HG03097 (cell line): ENCODE results near the gene CAMK1G.

Experiments
- ATAC-seq: cut with Tn5 transposase; IDR thresholded peaks from one replicate; pipeline ENCODE4 v1.9.1; 2021; ENCODE audit not compliant: unreplicated experiment, low FRiP score

Gene CAMK1G

DNA sequence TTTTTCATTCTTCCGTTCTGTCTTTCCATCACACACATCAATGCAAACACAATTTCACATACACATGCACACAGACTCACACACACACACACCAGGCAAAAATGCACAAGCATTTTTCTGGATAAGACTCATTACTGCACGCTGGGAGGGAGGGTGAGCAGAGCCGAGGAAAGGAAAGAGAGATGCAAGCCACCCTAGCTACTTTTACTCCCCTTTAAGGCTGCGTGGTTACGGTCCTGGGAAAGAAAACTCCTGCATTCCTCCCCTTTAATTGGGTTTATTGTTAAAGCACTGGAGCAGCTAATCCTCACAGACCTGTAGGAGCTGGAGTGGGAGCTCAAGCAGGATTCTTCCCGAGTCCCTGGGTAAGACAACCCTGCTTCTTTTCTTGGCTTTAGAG, at the start of gene CAMK1G:
CAMK1G (plus strand) TSS at position 307 of the 400 bp plus-strand sequence. CDS start 11,270 bp downstream, outside the sequence.
- no peak for ATAC-seq

DNA sequence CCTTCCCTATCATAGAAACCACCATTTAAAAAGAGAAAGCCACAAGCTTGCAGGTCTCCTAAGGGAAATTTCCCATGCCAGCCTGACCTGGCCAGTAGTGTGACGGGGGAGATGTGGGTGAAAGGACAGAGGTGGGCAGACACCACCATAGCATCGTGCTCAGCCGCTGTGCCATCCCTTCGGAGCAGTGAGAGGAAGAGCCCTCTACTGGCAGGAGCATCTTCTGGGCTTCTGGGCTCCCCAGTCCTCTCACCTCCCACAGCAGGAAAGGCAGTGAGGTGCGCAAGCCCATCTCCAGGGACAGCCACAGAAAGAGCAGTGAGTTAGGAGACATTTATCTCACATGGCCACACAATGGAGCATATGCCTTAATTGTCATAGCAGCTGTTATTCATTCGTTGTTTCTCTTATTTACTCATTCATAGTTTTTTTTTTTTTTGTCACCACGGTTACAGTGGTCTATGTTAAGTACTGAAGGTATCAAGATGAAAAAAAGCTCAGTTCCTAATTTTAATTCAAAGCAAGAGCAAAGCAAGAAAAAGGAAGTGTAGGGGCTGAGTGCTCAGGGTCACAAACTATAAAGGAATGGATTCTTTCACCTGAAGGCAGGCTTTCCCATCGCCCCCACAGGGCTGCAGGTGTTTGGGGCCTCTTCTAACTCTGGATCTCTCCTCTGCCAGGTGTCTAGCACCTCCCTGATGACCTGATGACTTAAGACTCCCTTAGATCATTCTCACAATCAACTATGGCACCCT, 48.8 kb upstream of the CAMK1G start:
- no peak for ATAC-seq

DNA sequence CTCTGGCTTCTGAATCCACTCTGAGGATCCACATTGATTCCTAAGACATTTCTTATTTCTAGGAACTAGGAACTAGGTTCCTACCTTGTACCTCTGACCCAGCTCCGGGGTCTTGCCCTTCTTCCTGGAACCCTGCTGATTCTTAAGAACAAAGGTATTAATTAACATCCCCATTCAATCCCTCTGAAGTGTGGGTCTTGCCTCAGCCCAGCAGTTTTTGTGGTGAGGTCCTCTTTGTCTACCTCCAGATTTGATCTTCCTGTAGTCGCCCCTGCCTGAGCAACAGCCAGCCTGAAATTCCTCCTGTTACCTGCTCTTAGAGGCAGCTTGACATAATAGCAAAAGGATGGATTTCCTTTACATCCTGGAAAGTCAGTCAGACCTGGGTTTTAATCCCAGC, 46.7 kb upstream of the CAMK1G start:
- ATAC-seq = no peak

DNA sequence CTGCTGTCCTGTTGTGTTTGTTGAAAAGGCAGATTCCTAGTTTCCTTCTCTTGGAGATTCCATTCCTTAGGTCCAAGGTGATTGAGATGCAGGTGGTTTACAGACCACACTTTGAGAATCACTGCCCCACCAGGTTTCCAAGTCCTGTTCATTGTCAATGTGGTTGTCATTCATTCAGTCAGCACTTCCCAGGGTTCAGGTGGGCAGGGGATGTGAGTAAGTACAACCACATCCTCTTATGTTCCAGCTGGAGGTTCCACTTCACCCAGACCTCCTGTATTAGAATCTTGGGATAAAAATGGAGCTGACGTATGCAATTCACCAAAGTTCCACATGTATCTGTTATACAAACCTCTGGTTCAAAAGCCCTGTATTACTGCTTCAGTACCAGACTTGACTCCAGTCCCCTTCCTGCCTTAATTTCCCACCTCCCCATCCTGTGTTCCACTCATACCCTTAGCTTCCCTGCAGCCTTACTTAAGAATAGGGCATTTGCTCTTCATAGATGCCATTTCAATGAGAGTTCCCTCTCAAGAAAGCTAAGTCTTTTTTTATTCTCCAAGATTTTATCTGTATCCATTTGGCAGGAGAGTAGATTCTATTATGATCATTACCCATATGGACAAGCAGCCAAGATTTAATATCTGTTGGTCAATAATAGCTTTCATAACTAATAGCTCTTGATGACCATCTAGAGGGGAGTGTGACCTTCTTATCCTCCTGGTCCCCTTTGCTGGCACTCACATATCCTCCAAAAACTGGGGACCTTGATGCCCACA, 46.0 kb upstream of the CAMK1G start:
- no peak for ATAC-seq

DNA sequence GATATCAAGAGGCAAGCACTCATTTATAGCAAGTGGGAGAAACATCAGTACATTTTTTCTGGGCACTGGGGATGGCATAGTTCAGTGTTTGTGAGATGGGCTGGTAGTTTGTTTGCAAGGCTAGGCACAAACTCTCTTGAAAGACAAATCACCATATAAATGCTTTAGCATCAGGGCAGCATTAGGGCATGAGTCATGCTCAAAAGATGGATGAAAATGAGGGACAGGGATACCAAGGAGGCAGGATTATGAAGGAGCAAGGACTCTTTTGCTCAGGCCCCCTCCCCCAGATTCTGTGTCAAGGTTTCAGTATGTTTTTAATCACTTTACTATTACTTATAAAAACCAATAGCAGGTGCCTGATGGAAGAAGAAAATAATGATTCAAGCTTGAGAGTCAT, 43.9 kb upstream of the CAMK1G start:
- ATAC-seq = no peak

DNA sequence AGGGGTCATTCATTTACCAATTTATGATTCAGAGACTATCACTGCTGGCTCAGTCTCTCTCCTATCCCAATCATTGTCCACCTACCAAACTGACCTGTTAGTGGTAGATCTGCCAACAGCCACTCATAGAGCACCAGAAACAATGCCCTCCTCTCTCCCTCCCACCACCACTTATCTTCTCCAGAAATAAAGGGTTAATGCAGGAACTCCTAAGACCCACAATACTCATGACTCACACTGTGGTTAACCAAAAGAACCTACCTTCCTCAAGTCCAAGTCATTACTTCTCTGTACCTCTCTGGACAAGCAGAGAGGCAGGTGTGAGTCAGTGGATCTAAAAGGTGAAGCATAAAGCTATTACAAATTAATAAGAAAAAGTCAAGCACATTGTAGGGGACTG, 40.9 kb upstream of the CAMK1G start:
- no peak for ATAC-seq

DNA sequence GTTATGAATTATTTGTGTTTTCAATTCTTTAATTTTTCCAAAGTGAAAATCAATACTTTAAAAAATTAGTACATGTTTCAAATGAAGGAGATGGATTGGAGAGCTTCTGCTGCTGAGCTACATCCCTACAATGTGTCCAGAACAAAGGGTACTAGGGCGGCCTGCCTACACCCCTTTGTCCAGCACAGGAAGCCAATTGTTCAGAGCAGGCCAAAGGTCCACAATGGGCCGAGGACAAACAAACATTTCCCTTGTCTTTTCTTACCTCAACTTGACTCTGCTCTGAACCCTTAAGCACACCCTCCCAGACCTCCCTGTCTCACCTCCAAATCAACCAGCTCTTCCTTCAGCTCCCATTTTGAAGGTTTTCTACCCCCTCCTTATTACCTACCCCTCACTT, 39.4 kb upstream of the CAMK1G start:
- ATAC-seq = no peak

DNA sequence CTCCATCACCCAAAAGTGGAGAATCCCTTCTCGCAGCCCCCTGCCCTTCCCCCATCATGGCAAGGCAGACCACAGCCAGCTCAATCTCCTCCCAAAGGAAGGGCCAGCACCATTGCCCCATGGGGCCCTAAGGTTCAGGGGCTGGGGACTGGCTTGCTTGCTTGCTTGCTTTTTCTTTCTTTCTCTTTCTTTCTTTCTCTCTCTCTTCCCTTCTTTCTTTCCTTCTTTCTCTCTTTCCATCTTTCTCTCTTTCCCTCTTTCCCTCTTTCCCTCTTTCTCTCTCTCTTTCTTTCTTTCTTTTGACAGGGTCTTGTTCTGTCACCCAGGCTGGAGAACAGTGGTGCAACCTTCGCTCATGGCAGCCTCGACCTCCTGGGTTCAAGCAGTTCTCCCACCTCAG, 38.1 kb upstream of the CAMK1G start:
- no peak for ATAC-seq

DNA sequence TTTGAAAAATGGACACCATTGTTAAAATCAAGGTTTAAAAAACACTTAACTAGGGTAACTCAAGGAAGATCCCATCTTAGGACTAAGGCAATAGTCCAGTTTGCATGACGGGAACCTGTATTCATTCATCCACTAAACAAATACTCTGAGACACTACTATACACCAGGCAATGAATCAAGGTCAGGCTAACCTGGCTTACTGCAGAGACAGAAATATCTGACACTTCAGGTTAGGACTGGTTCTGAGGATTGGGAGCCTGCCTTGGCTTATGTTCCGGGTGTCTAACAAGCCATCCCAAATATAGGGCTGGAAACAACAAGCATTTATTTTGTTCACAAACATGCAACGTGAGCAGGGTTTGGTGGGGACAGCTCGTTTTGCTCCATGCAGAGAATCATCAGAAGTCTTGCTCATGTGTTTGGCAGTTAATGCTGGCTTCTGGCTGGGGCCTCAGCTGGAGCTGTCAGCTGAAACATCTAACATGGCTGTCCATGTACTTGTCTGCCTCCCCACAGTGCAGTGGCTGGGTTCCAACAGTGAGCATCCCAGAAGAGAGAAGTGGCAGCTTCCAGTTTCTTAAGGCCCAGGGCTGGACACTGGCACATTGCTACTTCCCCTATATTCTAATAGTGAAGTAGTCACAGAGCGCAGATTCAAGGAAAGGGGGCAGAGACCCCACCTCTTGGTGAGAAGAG, 37.0 kb upstream of the CAMK1G start:
- ATAC-seq = no peak

DNA sequence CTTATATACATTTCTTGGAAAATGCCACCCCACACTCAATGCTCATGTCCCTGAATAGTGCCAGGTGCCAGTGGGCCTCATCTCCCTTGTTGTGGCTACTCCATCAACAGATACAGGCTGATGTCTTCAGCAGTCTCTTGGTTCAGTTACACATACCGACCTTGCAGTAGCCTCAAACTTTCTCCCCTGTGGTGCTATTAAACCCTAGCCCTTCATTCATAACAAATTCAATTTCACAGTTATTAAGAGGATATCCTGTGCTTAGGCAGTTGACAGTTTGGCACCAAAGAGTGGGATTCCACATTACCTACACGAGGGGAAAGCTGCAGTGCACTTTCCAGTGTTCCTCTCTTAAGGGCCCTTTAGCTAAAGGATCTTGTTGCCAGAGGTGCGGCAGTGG, 35.9 kb upstream of the CAMK1G start:
- no peak for ATAC-seq

DNA sequence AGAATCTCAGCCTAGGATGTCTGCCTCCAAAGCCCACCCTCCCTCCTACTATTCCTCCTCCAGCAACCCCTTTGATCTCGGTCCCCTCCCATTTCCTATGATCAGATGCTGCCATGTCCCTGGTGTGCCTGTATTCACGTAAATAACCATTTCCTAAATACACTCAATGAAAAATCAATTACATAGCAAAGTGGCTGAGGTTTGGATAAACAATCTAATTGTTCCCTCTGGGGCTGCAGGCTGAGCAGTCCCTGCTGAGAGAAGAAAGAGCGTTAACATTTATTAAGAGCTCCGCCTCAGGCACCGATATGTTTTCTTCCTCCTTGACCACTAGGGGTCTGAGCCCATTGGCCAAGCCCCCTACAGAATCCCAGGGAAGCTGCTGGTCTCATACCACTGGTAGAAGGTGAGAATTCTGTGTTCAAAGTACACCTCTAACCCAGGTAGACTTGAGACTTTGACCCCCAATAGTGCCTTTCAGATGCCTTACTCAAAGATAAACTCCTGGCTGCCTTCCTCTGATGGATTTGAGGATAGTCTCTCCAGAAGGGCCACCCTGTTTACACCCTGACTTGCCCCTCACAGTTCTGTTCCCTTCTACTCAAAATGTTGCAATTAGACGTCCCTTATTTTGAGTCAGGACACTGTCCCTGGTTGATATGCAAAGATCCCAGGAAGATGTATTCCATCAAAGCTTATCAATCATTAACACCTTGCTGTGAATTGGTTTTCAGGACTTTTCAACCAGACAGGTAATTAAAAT, 33.9 kb upstream of the CAMK1G start:
- no peak for ATAC-seq

DNA sequence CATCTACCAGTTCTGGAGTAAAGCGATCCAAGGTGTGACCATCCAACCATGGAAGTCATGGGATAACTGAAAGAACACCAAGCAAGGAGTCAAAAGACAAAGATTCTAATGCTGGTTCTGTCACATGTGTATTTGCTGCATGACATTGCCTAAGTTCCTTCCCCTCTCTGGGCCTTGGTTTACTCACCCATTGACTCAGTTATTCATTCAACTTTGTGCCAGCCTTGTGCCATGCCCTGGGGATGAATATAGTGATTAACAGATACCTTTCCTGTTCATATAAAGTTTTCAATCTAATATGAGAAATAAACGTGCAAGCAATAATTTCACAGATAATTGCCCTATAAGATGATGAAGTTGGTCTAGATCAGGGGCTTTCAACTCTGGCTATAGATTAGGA, 33.0 kb upstream of the CAMK1G start:
- ATAC-seq = no peak

DNA sequence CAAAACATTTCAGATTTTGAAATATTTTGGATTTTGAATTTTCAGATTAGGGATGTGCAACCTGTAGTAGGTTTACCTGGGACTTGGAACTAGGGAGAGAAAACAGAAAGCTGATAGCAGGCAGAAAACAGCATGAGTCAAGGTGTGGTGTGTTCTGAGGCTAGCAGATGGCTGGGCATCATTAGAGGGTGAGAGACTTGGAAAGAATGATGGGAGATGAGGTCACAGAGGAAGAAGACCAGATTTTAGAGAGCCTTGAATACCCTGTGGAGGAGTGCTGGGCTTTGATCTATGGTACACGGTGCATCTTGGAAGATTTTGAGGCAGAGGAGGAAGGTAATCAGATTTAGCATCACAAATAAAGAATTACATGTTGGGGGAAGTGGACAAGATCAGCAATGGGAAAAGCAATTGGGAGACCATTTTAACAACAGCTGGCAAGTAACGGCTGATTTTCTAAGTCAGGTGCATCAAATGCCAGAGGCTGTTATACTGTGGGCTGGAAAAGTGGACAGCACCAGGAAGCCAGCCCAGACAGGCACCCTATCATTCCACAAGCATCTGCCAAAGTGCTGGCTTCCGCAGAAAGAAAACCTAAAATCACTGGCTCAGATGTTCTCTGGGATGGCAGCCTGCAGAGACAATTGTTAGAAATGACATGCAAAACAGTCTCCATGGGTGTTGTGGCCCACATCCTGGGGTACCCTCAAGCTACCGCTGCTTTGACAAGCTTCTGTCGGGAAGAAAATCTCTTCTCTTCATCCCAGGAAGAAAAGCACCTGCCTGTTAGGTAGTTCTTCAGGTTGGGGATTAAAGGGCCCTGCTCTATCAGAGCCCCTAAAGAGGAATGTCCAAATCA, 30.9 kb upstream of the CAMK1G start:
- no peak for ATAC-seq

DNA sequence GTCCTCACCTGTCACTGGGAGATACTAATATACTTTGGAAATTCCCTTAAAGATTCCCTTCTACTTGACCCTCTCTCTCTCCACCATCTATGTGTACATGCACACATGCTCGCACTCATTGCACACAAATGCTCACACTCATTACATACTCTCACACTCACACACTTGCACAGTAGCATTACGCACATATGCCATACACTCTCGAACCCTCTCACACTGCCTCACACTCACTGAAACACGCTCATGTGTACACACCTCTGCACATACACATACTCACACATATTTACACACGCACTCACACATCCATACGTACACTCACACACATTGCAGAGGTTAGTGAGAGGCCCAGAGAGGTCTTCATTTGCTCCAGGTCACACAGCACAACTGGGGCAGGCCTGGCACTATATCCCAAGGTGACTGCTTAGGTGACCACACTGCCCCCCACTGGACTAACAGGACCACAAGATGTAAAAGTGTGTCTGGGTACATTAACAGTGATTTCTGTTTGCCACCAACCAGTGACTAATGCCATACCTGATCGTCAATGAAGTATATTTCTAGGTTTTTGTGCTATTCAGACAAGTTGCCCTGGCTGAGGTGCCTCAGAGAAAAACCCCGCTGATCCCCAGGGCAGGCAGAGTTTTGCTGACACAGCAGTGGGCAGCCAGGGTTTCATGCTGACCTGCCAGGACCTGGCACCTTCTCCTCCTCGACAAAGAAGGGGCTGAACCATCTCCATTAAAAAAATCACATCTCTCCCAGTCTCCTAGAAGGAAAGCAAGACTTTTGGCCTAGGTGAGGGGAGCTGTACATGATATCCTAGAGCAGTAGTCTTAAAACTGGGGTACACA, 28.5 kb upstream of the CAMK1G start:
- no peak for ATAC-seq

DNA sequence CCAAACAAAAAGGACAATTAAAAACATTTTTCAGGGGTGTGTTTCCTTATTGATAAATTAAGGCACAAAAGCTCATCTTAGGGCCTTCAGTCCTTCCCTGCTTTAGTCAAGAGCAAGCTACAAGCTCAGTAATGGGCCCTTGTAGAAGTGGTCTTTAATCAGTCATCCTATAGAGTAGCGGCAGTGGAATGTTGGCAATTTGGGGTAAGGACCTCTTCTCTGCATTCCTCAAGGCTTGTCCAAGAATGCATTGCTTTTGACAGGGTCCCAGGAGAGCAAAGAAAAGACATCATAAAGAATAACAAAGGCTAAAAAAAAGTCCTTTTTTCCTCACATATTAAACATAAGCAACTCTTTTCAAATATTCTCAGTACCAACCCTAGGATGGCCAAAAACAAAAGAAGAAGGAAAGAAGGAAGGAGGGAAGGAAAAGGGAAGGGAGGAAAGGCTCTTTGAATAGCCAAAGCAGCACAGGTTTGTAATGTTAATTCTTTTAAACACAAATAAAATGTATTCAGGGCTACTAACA, 27.3 kb upstream of the CAMK1G start:
- ATAC-seq = no peak

DNA sequence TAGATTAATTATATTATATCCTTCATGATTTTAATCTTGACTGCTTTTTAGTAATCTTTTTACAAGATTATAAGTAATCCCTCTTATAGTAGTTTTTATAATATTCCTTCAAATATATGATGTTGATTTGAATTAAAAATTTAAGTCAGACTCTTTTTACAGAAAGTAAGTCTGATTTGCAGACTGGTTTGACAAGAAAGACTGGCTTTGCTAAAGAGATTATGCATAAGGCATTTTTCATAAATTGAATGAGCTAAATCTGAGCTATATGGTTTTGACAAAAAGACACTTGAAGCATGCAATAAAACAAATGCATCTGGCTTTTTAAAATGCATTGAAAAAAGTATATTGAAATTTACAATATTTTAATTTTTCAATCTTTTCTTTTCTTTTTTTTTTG, 26.3 kb upstream of the CAMK1G start:
- ATAC-seq = no peak

DNA sequence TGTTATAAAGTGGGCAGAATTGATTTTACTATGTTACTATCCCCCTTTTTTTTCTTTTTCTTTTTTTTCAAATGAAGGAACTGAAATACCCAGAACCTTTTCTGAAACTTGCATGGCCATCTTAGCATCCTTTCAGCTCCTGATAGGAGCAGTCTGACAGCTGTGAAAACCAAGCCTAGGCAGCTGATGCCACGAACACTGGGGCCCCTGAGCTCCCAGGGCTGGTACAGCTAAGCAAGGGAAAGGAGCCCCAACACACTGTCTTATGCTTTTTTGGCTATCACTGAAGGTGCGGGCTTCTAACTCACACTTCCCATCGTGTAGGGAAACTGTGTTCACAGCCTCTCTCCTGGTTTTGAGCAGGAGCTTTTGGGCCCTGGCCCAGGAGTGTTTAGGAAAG, 23.0 kb upstream of the CAMK1G start:
- no peak for ATAC-seq

DNA sequence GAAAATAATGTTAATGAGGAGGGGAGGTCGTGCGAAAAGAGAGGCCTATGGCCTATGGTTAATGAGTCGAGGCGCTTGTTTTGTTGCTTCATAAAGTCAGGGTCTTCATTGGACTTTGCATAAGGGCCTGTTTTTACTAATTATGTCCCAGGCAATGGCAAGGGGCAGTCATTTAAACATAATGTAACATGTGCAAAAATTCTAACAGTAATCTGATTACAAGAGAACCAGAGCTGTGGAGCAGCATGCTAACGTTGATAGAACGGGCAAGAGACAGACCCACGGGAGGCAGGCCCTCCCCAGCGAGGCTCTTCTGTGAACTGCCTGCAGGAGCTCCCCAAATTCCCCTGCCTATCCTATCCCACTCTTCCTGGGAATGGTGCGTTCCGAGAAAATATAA, 22.6 kb upstream of the CAMK1G start:
- no peak for ATAC-seq

DNA sequence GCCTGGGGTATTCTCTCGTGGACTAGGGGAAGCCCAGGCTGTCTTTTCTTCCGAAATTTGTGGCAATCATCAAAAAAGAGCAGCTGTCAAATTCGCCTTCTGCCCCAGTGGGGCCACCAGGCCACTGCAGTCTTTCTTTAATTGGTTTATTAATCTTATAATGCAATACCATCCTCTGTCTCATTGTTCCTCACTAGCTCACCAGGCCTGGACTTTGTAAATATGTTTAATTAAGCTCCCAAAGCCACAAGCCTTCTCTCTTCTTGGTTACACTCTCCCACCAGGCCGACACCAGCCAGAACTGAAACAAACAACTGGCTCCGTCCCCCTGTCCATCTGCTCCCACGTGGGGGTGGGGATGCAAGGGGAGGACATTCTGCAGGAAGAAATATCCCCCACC, 22.0 kb upstream of the CAMK1G start:
- ATAC-seq = no peak
